H9 (cell line): ENCODE results near the gene PRELID1. TPM values are rescaled to one million over a fixed set of nuclear protein-coding genes. Genes with fewer than 3 reads are reported as not detected.
A peak's percentile ranks its signal among the peaks of the same experiment; 100 is the strongest.

Source experiments
- DNase-seq: peaks from one replicate; pipeline ENCODE4 v3.0.0-alpha.2; 2017
- H2AFZ ChIP-seq: one replicate; pipeline ENCODE4 v1.6.1; 2013; ENCODE audit warnings: mild to moderate bottlenecking, low read length, control low read depth, moderate library complexity
- H2AK5ac ChIP-seq: 2 replicates; pipeline ENCODE4 v1.6.1; 2013; ENCODE audit warnings: low read length, control low read depth, mixed read lengths; ENCODE audit not compliant: insufficient read length
- H2BK120ac ChIP-seq: one replicate; pipeline ENCODE4 v1.6.1; 2013; ENCODE audit warnings: low read depth, mild to moderate bottlenecking, low read length, control low read depth, inconsistent platforms; ENCODE audit not compliant: poor library complexity, severe bottlenecking
- H2BK12ac ChIP-seq: 2 replicates; pipeline ENCODE4 v1.6.1; 2013; ENCODE audit warnings: low read length, control low read depth, mixed read lengths, low read depth; ENCODE audit not compliant: insufficient read length
- H2BK15ac ChIP-seq: 2 replicates; pipeline ENCODE4 v1.6.1; 2013; ENCODE audit warnings: low read depth, low read length, control low read depth
- H2BK20ac ChIP-seq: one replicate; pipeline ENCODE4 v1.6.1; 2013; ENCODE audit warnings: low read depth, mild to moderate bottlenecking, low read length, control low read depth, inconsistent platforms; ENCODE audit not compliant: poor library complexity, severe bottlenecking
- H2BK5ac ChIP-seq: 2 replicates; pipeline ENCODE4 v1.6.1; 2013; ENCODE audit warnings: low read length, control low read depth, mixed read lengths; ENCODE audit not compliant: insufficient read length
- H3K14ac ChIP-seq: 2 replicates; pipeline ENCODE4 v1.6.1; 2013; ENCODE audit warnings: low read length, control low read depth; ENCODE audit not compliant: insufficient read depth
- H3K18ac ChIP-seq: 2 replicates; pipeline ENCODE4 v1.6.1; 2013; ENCODE audit warnings: low read depth, mild to moderate bottlenecking, mixed read lengths, low read length, control low read depth; ENCODE audit not compliant: insufficient read length
- H3K23ac ChIP-seq: 2 replicates; pipeline ENCODE4 v1.6.1; 2013; ENCODE audit warnings: low read length, control low read depth, mixed read lengths, low read depth; ENCODE audit not compliant: insufficient read length
- H3K23me2 ChIP-seq: 2 replicates; pipeline ENCODE4 v1.6.1; 2013; ENCODE audit warnings: low read depth, mild to moderate bottlenecking, mixed read lengths, low read length, control low read depth; ENCODE audit not compliant: insufficient read length, poor library complexity, severe bottlenecking
- H3K27ac ChIP-seq: 2 replicates; pipeline ENCODE4 v1.5.1; 2013; ENCODE audit warnings: low read length, control low read depth, mixed read lengths, low read depth; ENCODE audit not compliant: insufficient read length
- H3K27me3 ChIP-seq: 2 replicates; pipeline ENCODE4 v1.6.1; 2013; ENCODE audit warnings: low read length, control low read depth, inconsistent platforms; ENCODE audit not compliant: insufficient read depth
- H3K4ac ChIP-seq: 2 replicates; pipeline ENCODE4 v1.6.1; 2013; ENCODE audit warnings: low read depth, mild to moderate bottlenecking, control low read depth, inconsistent platforms, low read length, moderate library complexity
- H3K4me1 ChIP-seq: 2 replicates; pipeline ENCODE4 v1.6.1; 2013; ENCODE audit warnings: low read length, control low read depth, inconsistent platforms; ENCODE audit not compliant: insufficient read depth
- H3K4me2 ChIP-seq: 2 replicates; pipeline ENCODE4 v1.6.1; 2013; ENCODE audit warnings: low read length, control low read depth, mixed read lengths; ENCODE audit not compliant: insufficient read length, insufficient read depth
- H3K56ac ChIP-seq: 2 replicates; pipeline ENCODE4 v1.6.1; 2013; ENCODE audit warnings: low read depth, mild to moderate bottlenecking, mixed read lengths, low read length, control low read depth; ENCODE audit not compliant: insufficient read length
- H3K79me1 ChIP-seq: 2 replicates; pipeline ENCODE4 v1.6.1; 2013; ENCODE audit warnings: low read depth, mild to moderate bottlenecking, moderate library complexity, low read length, control low read depth, inconsistent platforms; ENCODE audit not compliant: insufficient read depth, poor library complexity, severe bottlenecking
- H3K79me2 ChIP-seq: 2 replicates; pipeline ENCODE4 v1.6.1; 2013; ENCODE audit warnings: low read length, control low read depth, inconsistent platforms; ENCODE audit not compliant: insufficient read depth
- H3K9ac ChIP-seq: 2 replicates; pipeline ENCODE4 v1.6.1; 2013; ENCODE audit warnings: low read length, control low read depth, mixed read lengths; ENCODE audit not compliant: insufficient read length; ENCODE audit errors: extremely low read depth
- H3K9me3 ChIP-seq: one replicate; pipeline ENCODE4 v1.6.1; 2013; ENCODE audit warnings: low read depth, low read length, inconsistent platforms; ENCODE audit not compliant: control insufficient read depth
- H3T11ph ChIP-seq: one replicate; pipeline ENCODE4 v1.6.1; 2013; ENCODE audit warnings: mild to moderate bottlenecking, low read length, control low read depth, inconsistent platforms
- H4K20me1 ChIP-seq: one replicate; pipeline ENCODE4 v1.6.1; 2013; ENCODE audit not compliant: control insufficient read depth, insufficient read length, insufficient read depth
- H4K5ac ChIP-seq: 2 replicates; pipeline ENCODE4 v1.6.1; 2013; ENCODE audit warnings: low read depth, mild to moderate bottlenecking, mixed read lengths, low read length, control low read depth; ENCODE audit not compliant: insufficient read length
- H4K8ac ChIP-seq: replicated peaks from 2 replicates; pipeline ENCODE4 v1.6.1; 2013; ENCODE audit warnings: low read length, control low read depth, mixed read lengths, low read depth; ENCODE audit not compliant: insufficient read length
- H4K91ac ChIP-seq: 2 replicates; pipeline ENCODE4 v1.6.1; 2013; ENCODE audit warnings: low read depth, mild to moderate bottlenecking, moderate library complexity, mixed read lengths, low read length, control low read depth; ENCODE audit not compliant: insufficient read length
- H3K27ac Mint-ChIP-seq, 3 experiments: 2 replicates in 2 of 3; 3 replicates in 1 of 3; pipeline ENCODE4 v1.8.0; 2020 to 2021; ENCODE audit warnings: mixed read lengths in 3 of 3, mild to moderate bottlenecking in 1 of 3, moderate library complexity in 1 of 3
- H3K27me3 Mint-ChIP-seq: 2 replicates; pipeline ENCODE4 v1.8.0; 2021; ENCODE audit warnings: low read depth, mild to moderate bottlenecking, moderate library complexity, mixed read lengths
- H3K36me3 Mint-ChIP-seq, 3 experiments: 2 replicates in 2 of 3; 3 replicates in 1 of 3; pipeline ENCODE4 v1.8.0; 2020 to 2021; ENCODE audit warnings: low read depth in 3 of 3, mixed read lengths in 3 of 3; ENCODE audit not compliant: insufficient read depth in 1 of 3
- H3K4me1 Mint-ChIP-seq, 2 experiments: 2 replicates each; pipeline ENCODE4 v1.8.0; 2020; ENCODE audit warnings: mixed read lengths in 2 of 2
- H3K4me3 Mint-ChIP-seq, 2 experiments: 2 replicates in 1 of 2; 3 replicates in 1 of 2; pipeline ENCODE4 v1.8.0; 2020 to 2021; ENCODE audit warnings: mild to moderate bottlenecking in 2 of 2, mixed read lengths in 2 of 2, moderate library complexity in 1 of 2
- H3K9me3 Mint-ChIP-seq, 2 experiments: 2 replicates in 1 of 2; 3 replicates in 1 of 2; pipeline ENCODE4 v1.8.0; 2020; ENCODE audit warnings: mild to moderate bottlenecking in 2 of 2, mixed read lengths in 2 of 2, moderate library complexity in 1 of 2
- CTCF ChIP-seq: fragments of 200-600 bp; sonication (generic); conservative IDR thresholded peaks from 3 replicates; pipeline ENCODE4 v1.8.0; 2021; ENCODE audit warnings: antibody characterized with exemption, mild to moderate bottlenecking
- WGBS: extraction: QIAGEN DNeasy Blood & Tissue Kit; methylation state at CpG from one replicate; pipeline ENCODE4 v1.1.7; 2013; ENCODE audit warnings: missing lambda C conversion rate, low lambda C conversion rate, mixed read lengths; ENCODE audit not compliant: insufficient read length; ENCODE audit errors: extremely low coverage; 5-methylcytosine and 5-hydroxymethylcytosine counted together
- total RNA-seq: library from RNA; stranded (reverse); gene quantifications from 2 replicates; pipeline ENCODE4 v1.2.1, GENCODE V29; 2021

PRELID1 gene
- total RNA-seq, 1 experiment from 2014 or later = 213 TPM

- H3K9ac ChIP-seq = no peak overlapping the region
- no peak overlapping the region for H4K5ac ChIP-seq
- no peak overlapping the region for H2BK120ac ChIP-seq
- no peak overlapping the region for H3K56ac ChIP-seq
- H3K23ac ChIP-seq = no peak overlapping the region
- no peak overlapping the region for H3K4me2 ChIP-seq
- no peak overlapping the region for H2BK15ac ChIP-seq
- TF ChIP-seq CTCF = no peak
- Mint-ChIP-seq H3K4me1 (peaks cover 14 to 24% of the 10 kb centered on the region in 2 experiments), H3K9me3 (no peaks in the 10 kb centered on the region; a peak in 1 of 5 replicates), H3K36me3 (peaks cover 3 to 9% (median 6%) of the 10 kb centered on the region in 3 experiments; a peak in 5 of 7 replicates), H3K4me3 (no peak overlapping the region), H3K27ac (peak overlapping the region in 1 of 3 experiments; percentile 61; a peak in 1 of 7 replicates), H3K27me3 (no peaks in the 10 kb centered on the region)
- H3K18ac ChIP-seq = no peak overlapping the region
- H3K79me2 ChIP-seq = no peaks in the 10 kb centered on the region
- no peak overlapping the region for H2BK12ac ChIP-seq
- no peak overlapping the region for H2AK5ac ChIP-seq
- no peak overlapping the region for H3K27ac ChIP-seq
- no peak overlapping the region for H2BK5ac ChIP-seq
- H3K9me3 ChIP-seq = no peaks in the 10 kb centered on the region
- H3T11ph ChIP-seq = no peak overlapping the region
- H3K14ac ChIP-seq = no peak overlapping the region
- no peak overlapping the region for H3K4ac ChIP-seq
- no peaks in the 10 kb centered on the region for H3K79me1 ChIP-seq
- DNase-seq = no peak
- H3K27me3 ChIP-seq = no peaks in the 10 kb centered on the region
- H3K4me1 ChIP-seq = no peaks in the 10 kb centered on the region
- H4K91ac ChIP-seq = no peak overlapping the region
- no peak overlapping the region for H2BK20ac ChIP-seq
- H2AFZ ChIP-seq = no peak overlapping the region
- peaks cover 14% of the 10 kb centered on the region for H3K23me2 ChIP-seq
- H4K20me1 ChIP-seq = no peaks in the 10 kb centered on the region
- WGBS = no CpG with 5 or more reads among the region's 7 CpGs
- H4K8ac ChIP-seq = no peak overlapping the region
These were observed 11.8 kb downstream of the PRELID1 start for GRCh38 chr5:177315411-177315810.
